HepG2 (cell line): ENCODE measurements around the gene CBX2. TPM values are rescaled to one million over a fixed set of nuclear protein-coding genes. Genes with fewer than 3 reads are reported as not detected.

Experiments used
- ATAC-seq: fragments of 200-7000 bp; cut with Tn5 transposase; 3 replicates; pipeline ENCODE4 v1.9.1; 2020; ENCODE audit warnings: mild to moderate bottlenecking, moderate library complexity
- BruUV-seq: library from RNA; stranded (reverse); fragments of 400-500 nt; replicated peaks from 2 replicates; lab custom pipeline; 2021; lab: Mats Ljungman, UMichigan
- CTCF ChIA-PET: fragments of 300-600 bp; formaldehyde crosslinking; extraction: SDS; loops from one replicate; lab custom pipeline; 2021; ENCODE audit warnings: low total read pairs, inconsistent platforms, low intra/inter-chr PET ratio; lab: Yijun Ruan, JAX
- POLR2A ChIA-PET: fragments of 350-600 bp; sonication (Branson Sonifier 250); formaldehyde crosslinking; loops from one replicate; lab custom pipeline; 2020; ENCODE audit warnings: antibody characterized with exemption, inconsistent platforms; lab: Yijun Ruan, JAX
- DNase-seq: peaks from one replicate; pipeline ENCODE4 v3.0.0-alpha.2; 2015; ENCODE audit warnings: low spot score
- FAIRE-seq: peaks from 3 replicates; lab custom pipeline; 2011; peaks lifted over from hg19 to GRCh38; lab: Jason Lieb, UNC
- H2AFZ ChIP-seq: one replicate; pipeline ENCODE4 v1.6.1; 2011; ENCODE audit warnings: low read length, inconsistent platforms
- H3K27ac ChIP-seq: fragments of 300-600 bp; 3 replicates; pipeline ENCODE4 v1.8.0; 2011; ENCODE audit warnings: mixed run types, mild to moderate bottlenecking, mixed read lengths, low read length, inconsistent platforms; ENCODE audit not compliant: insufficient read depth; ENCODE audit errors: extremely low read length
- H3K27me3 ChIP-seq, 2 experiments: fragments of 200-600 bp in 1 of 2; 2 replicates in 1 of 2; 3 replicates in 1 of 2; pipeline versions ENCODE4 v1.6.0 to v1.8.0; 2011; ENCODE audit warnings: low read length in 2 of 2, mild to moderate bottlenecking in 2 of 2, moderate library complexity in 2 of 2, inconsistent platforms in 1 of 2; ENCODE audit not compliant: insufficient read depth in 2 of 2, control insufficient read depth in 1 of 2
- H3K36me3 ChIP-seq, 2 experiments: fragments of 200-600 bp in 1 of 2; replicated peaks in 1 of 2; 2 replicates in 1 of 2; 3 replicates in 1 of 2; pipeline versions ENCODE4 v1.5.1 to v1.8.0; 2011; ENCODE audit warnings: low read length in 2 of 2, inconsistent platforms in 1 of 2; ENCODE audit not compliant: insufficient read depth in 2 of 2, control insufficient read depth in 1 of 2
- H3K4me1 ChIP-seq: 2 replicates; pipeline ENCODE4 v1.5.1; 2012; ENCODE audit warnings: low read length, inconsistent platforms; ENCODE audit not compliant: insufficient read depth
- H3K4me2 ChIP-seq: 2 replicates; pipeline ENCODE4 v1.6.0; 2011; ENCODE audit warnings: low read depth, low read length, inconsistent platforms
- H3K4me3 ChIP-seq, 3 experiments: fragments of 200-600 bp in 1 of 3; sonication (generic), shearing (Covaris generic) in 1 of 3; replicated peaks in 1 of 3; 2 replicates each; pipeline ENCODE4 v1.5.1; 2011 to 2016; ENCODE audit warnings: low read length in 3 of 3, inconsistent platforms in 2 of 3, low read depth in 2 of 3, mild to moderate bottlenecking in 2 of 3, control low read depth in 1 of 3, mixed read lengths in 1 of 3; ENCODE audit not compliant: insufficient read depth in 1 of 3
- H3K79me2 ChIP-seq: one replicate; pipeline ENCODE4 v1.6.1; 2011; ENCODE audit warnings: low read length, inconsistent platforms; ENCODE audit not compliant: insufficient read depth
- H3K9ac ChIP-seq: 2 replicates; pipeline ENCODE4 v1.6.0; 2011; ENCODE audit warnings: mild to moderate bottlenecking, low read depth, low read length, inconsistent platforms; ENCODE audit not compliant: insufficient read depth
- H3K9me3 ChIP-seq: 2 replicates; pipeline ENCODE4 v1.5.1; 2012; ENCODE audit warnings: mild to moderate bottlenecking, low read length
- H4K20me1 ChIP-seq: 2 replicates; pipeline ENCODE4 v1.6.0; 2011; ENCODE audit warnings: inconsistent platforms, mild to moderate bottlenecking, low read length, moderate library complexity; ENCODE audit not compliant: insufficient read depth
- ESRRA ChIP-seq: sonication (generic); formaldehyde crosslinking; IDR thresholded peaks from 2 replicates; pipeline ENCODE4 v1.5.1; 2020; ENCODE audit warnings: mild to moderate bottlenecking, low read depth, missing genetic modification reagents
- HCFC1 ChIP-seq: fragments of 150-350 bp; IDR thresholded peaks from 2 replicates; pipeline ENCODE4 v1.6.1; 2014; ENCODE audit warnings: low read depth, low read length
- MBD4 ChIP-seq: IDR thresholded peaks from 2 replicates; pipeline ENCODE4 v1.6.1; 2012; ENCODE audit warnings: low read length, inconsistent platforms, borderline replicate concordance
- RXRA ChIP-seq: sonication (generic); formaldehyde crosslinking; IDR thresholded peaks from 2 replicates; pipeline ENCODE4 v1.5.1; 2020; ENCODE audit warnings: missing genetic modification reagents
- TOPORS ChIP-seq: sonication (generic); formaldehyde crosslinking; IDR thresholded peaks from 2 replicates; pipeline ENCODE4 v1.8.0; 2023; ENCODE audit warnings: mild to moderate bottlenecking, missing genetic modification reagents
- ZNF296 ChIP-seq: sonication (generic); formaldehyde crosslinking; conservative IDR thresholded peaks from 2 replicates; pipeline ENCODE4 v1.5.0; 2020; ENCODE audit warnings: mild to moderate bottlenecking, missing genetic modification reagents
- ZNF431 ChIP-seq: sonication (generic); formaldehyde crosslinking; IDR thresholded peaks from 2 replicates; pipeline ENCODE4 v1.9.0; 2022; ENCODE audit warnings: missing genetic modification reagents, low read depth, mild to moderate bottlenecking, borderline replicate concordance
- ZNF451 ChIP-seq: sonication (generic); formaldehyde crosslinking; IDR thresholded peaks from 2 replicates; pipeline ENCODE4 v1.5.0; 2020; ENCODE audit warnings: mild to moderate bottlenecking, missing genetic modification reagents
- WGBS: methylation state at CpG from one replicate; pipeline ENCODE4 v1.1.6; 2017; ENCODE audit warnings: low lambda C conversion rate; 5-methylcytosine and 5-hydroxymethylcytosine counted together
- in situ Hi-C: cut with HindIII; loops from 2 replicates; pipeline ENCODE4 v1.10.0; 2017; ENCODE audit warnings: low pct_unique_long_range_greater_than_20kb; ENCODE audit not compliant: extremely low pct_ligation_motif_present
- intact Hi-C: fragments of 100-400 bp; cut with micrococcal nuclease; formaldehyde crosslinking; loops from one replicate; pipeline ENCODE4 v1.10.0; 2022; ENCODE audit not compliant: unreplicated experiment
- polyA plus RNA-seq, 8 experiments: library from polyadenylated mRNA; depleted of rRNA in 3 of 8; stranded (reverse) in 7 of 8; unstranded in 1 of 8; fragments of >200 nt; fragmentation: Illumina TruSeq in 4 of 8; extraction: Trizol in 4 of 8; gene quantifications; 2 replicates each; pipeline versions ENCODE4 v1.2.1 to v1.2.3, GENCODE V29; 2011 to 2016; ENCODE audit warnings: low read depth in 4 of 8, missing spikeins in 1 of 8, mixed read lengths in 1 of 8; ENCODE audit not compliant: insufficient read depth in 1 of 8
- total RNA-seq, 5 experiments: library from RNA; depleted of rRNA; stranded (reverse); fragments of >200 nt; fragmentation: Illumina TruSeq; extraction: Trizol; gene quantifications; 2 replicates each; pipeline ENCODE4 v1.2.3, GENCODE V29; 2016; ENCODE audit warnings: low read depth in 1 of 5
- TF ChIP-seq, protein P1 (sequence below): fragments of 450-650 bp; IDR thresholded peaks from 2 replicates; pipeline ENCODE4 v1.6.1; 2017
- TF ChIP-seq, protein P2 (sequence below), 2 experiments: sonication (generic) in 1 of 2; formaldehyde crosslinking in 1 of 2; IDR thresholded peaks; 2 replicates each; pipeline versions ENCODE4 v1.4.0 to v1.6.1; 2016 to 2020; ENCODE audit warnings: borderline replicate concordance in 1 of 2, low read depth in 1 of 2, mild to moderate bottlenecking in 1 of 2, missing genetic modification reagents in 1 of 2
- TF ChIP-seq, protein P3 (sequence below): sonication (generic); formaldehyde crosslinking; IDR thresholded peaks from 2 replicates; pipeline ENCODE4 v1.5.0; 2020; ENCODE audit warnings: missing genetic modification reagents

Gene CBX2
- total and polyA plus RNA-seq, 2 of the 13 experiments (the other 11 are each of a cell fraction or from before 2014, with no cell fraction given): 14.5 to 31.1 TPM

DNA sequence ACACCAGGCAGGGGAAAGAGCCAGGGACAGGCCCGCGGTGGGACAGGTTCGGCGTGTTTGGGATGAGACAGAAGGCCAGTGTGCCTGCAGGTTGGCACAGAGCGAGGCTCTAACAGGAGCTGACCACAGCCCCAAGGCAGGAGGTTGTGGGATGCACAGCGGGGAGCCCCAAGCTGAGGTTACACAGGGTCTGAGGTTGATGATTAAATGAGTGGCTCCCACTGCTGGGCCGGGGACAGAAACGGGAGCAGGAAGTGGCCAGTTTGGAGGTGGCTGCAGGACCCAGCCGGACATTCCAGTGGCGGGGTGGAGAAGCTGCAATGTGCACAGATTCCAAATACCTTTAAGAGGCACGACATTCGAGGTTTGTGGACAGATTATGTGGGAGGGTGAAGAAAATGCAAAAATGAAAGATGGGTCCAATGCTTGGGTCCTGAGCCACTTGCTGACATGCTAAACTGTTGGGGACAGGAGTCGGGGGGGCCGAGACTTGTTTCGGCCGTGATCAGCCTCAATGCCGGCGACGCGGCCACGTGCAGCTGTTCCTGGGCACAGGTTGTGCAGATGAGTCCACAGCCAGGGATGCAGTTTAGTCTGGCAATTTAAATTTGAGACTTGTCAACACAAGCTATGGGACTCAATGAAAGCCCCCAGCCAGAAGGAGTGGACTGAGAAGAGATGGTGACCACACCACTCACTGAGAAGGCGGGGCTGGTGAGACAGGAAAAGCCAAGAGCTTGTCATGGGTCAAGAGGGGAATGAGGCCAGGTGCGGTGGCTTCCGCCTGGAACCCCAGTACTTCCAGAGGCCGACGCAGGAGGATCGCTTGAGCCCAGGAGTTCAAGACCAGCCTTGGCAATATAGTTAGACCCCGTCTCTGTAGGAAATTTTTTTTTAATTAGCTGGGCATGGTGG is 38.5 kb upstream of the CBX2 start:
- intact Hi-C loops: loop anchor here (5.0 to 10.0 kb wide), 5 partner anchors 38 to 248 kb away; partner anchors contain the start of genes CBX2, CBX4 and CBX8
- POLR2A ChIA-PET: interaction anchor here (0.8 to 1.9 kb wide), 7 partner anchors 17 to 255 kb away, joined by 3 to 7 read pairs (median 5); partner anchors contain the start of genes CBX4 and CBX8
- in situ Hi-C loops: no loop called here
- ATAC-seq (peak; percentile 32), FAIRE-seq (peak; percentile 67), DNase-seq (peak; percentile 57)
- Histone ChIP-seq H4K20me1 (no peaks in the 10 kb centered on the region), H3K9ac (no peak overlapping the region; the same call in 1 of the 2 replicates), H3K27ac (no peak overlapping the region), H3K27me3 (peaks cover 4 to 7% of the 10 kb centered on the region in 2 experiments; a peak in 3 of 5 replicates), H3K9me3 (no peaks in the 10 kb centered on the region), H2AFZ (no peak overlapping the region), H3K36me3 (no peaks in the 10 kb centered on the region), H3K4me1 (peaks cover 68% of the 10 kb centered on the region), H3K4me3 (peak overlapping the region in 2 of 3 experiments; percentile 7 to 63; a peak in 2 of 6 replicates), H3K79me2 (no peaks in the 10 kb centered on the region), H3K4me2 (peak overlapping the region; percentile 71)
- CTCF ChIA-PET: no interaction called here
- BruUV-seq: TSS peak; percentile 39
- WGBS: 36% methylated on average over 27 of the region's 28 CpGs
- 0 out of 2 replicates have a peak, but pooled peaks have one; percentile 48 for TF ChIP-seq ZNF451
- no peak for TF ChIP-seq TOPORS (CRISPR knock-in tag)
- TF ChIP-seq ESRRA: no peak
- no peak for TF ChIP-seq MBD4
- TF ChIP-seq ZNF431 (CRISPR knock-in tag): 0 out of 2 replicates have a peak, but pooled peaks have one; percentile 22
- TF ChIP-seq ZNF296: no peak
- TF ChIP-seq RXRA (CRISPR knock-in tag): peak; percentile 12
- TF ChIP-seq, protein P1, sequence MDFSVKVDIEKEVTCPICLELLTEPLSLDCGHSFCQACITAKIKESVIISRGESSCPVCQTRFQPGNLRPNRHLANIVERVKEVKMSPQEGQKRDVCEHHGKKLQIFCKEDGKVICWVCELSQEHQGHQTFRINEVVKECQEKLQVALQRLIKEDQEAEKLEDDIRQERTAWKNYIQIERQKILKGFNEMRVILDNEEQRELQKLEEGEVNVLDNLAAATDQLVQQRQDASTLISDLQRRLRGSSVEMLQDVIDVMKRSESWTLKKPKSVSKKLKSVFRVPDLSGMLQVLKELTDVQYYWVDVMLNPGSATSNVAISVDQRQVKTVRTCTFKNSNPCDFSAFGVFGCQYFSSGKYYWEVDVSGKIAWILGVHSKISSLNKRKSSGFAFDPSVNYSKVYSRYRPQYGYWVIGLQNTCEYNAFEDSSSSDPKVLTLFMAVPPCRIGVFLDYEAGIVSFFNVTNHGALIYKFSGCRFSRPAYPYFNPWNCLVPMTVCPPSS: no peak
- TF ChIP-seq, protein P2, sequence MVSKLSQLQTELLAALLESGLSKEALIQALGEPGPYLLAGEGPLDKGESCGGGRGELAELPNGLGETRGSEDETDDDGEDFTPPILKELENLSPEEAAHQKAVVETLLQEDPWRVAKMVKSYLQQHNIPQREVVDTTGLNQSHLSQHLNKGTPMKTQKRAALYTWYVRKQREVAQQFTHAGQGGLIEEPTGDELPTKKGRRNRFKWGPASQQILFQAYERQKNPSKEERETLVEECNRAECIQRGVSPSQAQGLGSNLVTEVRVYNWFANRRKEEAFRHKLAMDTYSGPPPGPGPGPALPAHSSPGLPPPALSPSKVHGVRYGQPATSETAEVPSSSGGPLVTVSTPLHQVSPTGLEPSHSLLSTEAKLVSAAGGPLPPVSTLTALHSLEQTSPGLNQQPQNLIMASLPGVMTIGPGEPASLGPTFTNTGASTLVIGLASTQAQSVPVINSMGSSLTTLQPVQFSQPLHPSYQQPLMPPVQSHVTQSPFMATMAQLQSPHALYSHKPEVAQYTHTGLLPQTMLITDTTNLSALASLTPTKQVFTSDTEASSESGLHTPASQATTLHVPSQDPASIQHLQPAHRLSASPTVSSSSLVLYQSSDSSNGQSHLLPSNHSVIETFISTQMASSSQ (IDR thresholded peaks at IDR 0.05; ENCODE audit: low read depth): no peak
- TF ChIP-seq, protein P2 (CRISPR knock-in tag; IDR thresholded peaks at IDR 0.05; ENCODE audit: borderline replicate concordance): peak; percentile 8; the same call in 1 of the 2 replicates
- TF ChIP-seq, protein P3, sequence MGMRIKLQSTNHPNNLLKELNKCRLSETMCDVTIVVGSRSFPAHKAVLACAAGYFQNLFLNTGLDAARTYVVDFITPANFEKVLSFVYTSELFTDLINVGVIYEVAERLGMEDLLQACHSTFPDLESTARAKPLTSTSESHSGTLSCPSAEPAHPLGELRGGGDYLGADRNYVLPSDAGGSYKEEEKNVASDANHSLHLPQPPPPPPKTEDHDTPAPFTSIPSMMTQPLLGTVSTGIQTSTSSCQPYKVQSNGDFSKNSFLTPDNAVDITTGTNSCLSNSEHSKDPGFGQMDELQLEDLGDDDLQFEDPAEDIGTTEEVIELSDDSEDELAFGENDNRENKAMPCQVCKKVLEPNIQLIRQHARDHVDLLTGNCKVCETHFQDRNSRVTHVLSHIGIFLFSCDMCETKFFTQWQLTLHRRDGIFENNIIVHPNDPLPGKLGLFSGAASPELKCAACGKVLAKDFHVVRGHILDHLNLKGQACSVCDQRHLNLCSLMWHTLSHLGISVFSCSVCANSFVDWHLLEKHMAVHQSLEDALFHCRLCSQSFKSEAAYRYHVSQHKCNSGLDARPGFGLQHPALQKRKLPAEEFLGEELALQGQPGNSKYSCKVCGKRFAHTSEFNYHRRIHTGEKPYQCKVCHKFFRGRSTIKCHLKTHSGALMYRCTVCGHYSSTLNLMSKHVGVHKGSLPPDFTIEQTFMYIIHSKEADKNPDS (CRISPR knock-in tag): no peak
- no peak for TF ChIP-seq HCFC1
